Right lobe of liver (tissue), 6 donors: ENCODE data around the gene C1QL3. TPM values are rescaled to one million over a fixed set of nuclear protein-coding genes. Genes with fewer than 3 reads are reported as not detected.

Experiments
- ATAC-seq, 4 donors: fragments of 200-7000 bp; cut with Tn5 transposase; one replicate each; pipeline ENCODE4 v1.9.1; 2020; ENCODE audit warnings: mild to moderate bottlenecking in 4 of 4, moderate library complexity in 4 of 4
- DNase-seq, 3 donors: peaks; one replicate each; pipeline ENCODE4 v3.0.0-alpha.2; 2020
- H3K27ac ChIP-seq, 3 donors: fragments of 200-600 bp; one replicate each; pipeline ENCODE4 v1.8.0; 2022
- H3K27me3 ChIP-seq, 2 donors: fragments of 200-600 bp; one replicate each; pipeline ENCODE4 v1.8.0; 2022
- H3K36me3 ChIP-seq, 4 donors: fragments of 200-600 bp; sonication (generic) in 1 of 4; one replicate each; pipeline versions ENCODE4 v1.5.1 to v1.8.0; 2017 to 2022; ENCODE audit warnings: control low read depth in 1 of 4
- H3K4me1 ChIP-seq, 4 donors: fragments of 200-600 bp; sonication (generic) in 1 of 4; one replicate each; pipeline versions ENCODE4 v1.5.1 to v1.8.0; 2017 to 2022; ENCODE audit warnings: control low read depth in 1 of 4
- H3K4me3 ChIP-seq, 3 donors: fragments of 200-600 bp; one replicate each; pipeline ENCODE4 v1.8.0; 2022
- H3K9me3 ChIP-seq, 4 donors: fragments of 200-600 bp; sonication (generic) in 1 of 4; one replicate each; pipeline versions ENCODE4 v1.5.1 to v1.8.0; 2017 to 2022; ENCODE audit warnings: control low read depth in 1 of 4
- POLR2A ChIP-seq: fragments of 450-650 bp; IDR thresholded peaks from one replicate; pipeline ENCODE4 v1.6.1; 2017; ENCODE audit warnings: antibody characterized with exemption, mild to moderate bottlenecking
- WGBS: methylation state at CpG from one replicate; pipeline ENCODE4 v1.1.6; 2018; ENCODE audit warnings: low coverage, low lambda C conversion rate; ENCODE audit not compliant: insufficient coverage; ENCODE audit errors: missing lambda C conversion rate; 5-methylcytosine and 5-hydroxymethylcytosine counted together
- intact Hi-C, 2 donors: fragments of 100-400 bp; cut with DNase I; formaldehyde crosslinking; loops; one replicate each; pipeline versions ENCODE4 v1.11.2 to v1.14.1; 2022
- small RNA-seq, 2 experiments: library from RNA; depleted of rRNA; stranded (forward); fragments of <200 nt; gene quantifications; one replicate each; pipeline ENCODE3, GENCODE V24; 2016
- total RNA-seq, 6 experiments: library from RNA; depleted of rRNA in 2 of 6; stranded (reverse); fragments of >200 nt in 2 of 6; fragmentation: NEBNext Ultra II Directional in 3 of 6; extraction: Animal tissue kit (Norgen Biotek cat#: 25700) in 3 of 6; gene quantifications; one replicate each; pipeline versions ENCODE4 v1.1.0 to v1.2.4, GENCODE V29; 2016 to 2023
- TF ChIP-seq, protein P1 (sequence below), 4 donors: fragments of 200-600 bp in 3 of 4; fragments of 450-650 bp in 1 of 4; IDR thresholded peaks; one replicate each; pipeline versions ENCODE4 v1.5.1 to v1.8.0; 2016 to 2022; ENCODE audit warnings: antibody characterized with exemption in 4 of 4, mild to moderate bottlenecking in 2 of 4
- donor health status: DM: no; HTN: yes; CAD: no.
- donor health status: DM: no; HTN: no; CAD: no.
- donor health status: DM: no; HTN: no; CAD: no.
- donor health status: DM: no; HTN: yes; CAD: no.
- donor health status: DM: no; HTN: yes; CAD: no.

C1QL3 gene
- total RNA-seq, 6 experiments from 2014 or later = not detected

DNA sequence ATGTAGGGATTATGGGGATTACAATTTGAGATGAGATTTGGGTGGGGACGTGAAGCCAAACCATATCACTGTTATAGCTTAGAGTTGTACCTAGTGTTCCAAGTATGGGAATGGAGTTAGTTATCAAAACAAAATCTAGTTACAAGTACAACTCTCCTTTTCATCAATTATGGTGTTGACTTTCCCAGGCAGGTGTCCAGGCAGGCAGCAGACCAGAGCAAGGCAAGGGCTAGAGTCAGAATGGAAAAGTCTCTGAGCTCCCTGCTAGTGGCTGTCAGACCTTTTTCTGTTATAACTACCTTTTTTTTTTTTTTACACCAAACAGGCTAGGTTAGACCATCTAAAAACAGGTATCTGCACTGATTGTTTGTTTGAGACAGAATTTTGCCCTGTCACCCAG lies 55.7 kb downstream of the C1QL3 start:
- intact Hi-C loops = no loop called here
- WGBS = 88% methylated on average over 1 of the region's 1 CpG
- no peaks in the 10 kb centered on the region for H3K9me3 ChIP-seq

More for the DNA sequence above, 55.7 kb downstream of the C1QL3 start:
- Histone ChIP-seq H3K4me3 (no peak overlapping the region), H3K36me3 (no peaks in the 10 kb centered on the region), H3K27ac (no peak overlapping the region), H3K4me1 (no peaks in the 10 kb centered on the region), H3K27me3 (no peaks in the 10 kb centered on the region)
- no peak for TF ChIP-seq POLR2A
- TF ChIP-seq, protein P1, sequence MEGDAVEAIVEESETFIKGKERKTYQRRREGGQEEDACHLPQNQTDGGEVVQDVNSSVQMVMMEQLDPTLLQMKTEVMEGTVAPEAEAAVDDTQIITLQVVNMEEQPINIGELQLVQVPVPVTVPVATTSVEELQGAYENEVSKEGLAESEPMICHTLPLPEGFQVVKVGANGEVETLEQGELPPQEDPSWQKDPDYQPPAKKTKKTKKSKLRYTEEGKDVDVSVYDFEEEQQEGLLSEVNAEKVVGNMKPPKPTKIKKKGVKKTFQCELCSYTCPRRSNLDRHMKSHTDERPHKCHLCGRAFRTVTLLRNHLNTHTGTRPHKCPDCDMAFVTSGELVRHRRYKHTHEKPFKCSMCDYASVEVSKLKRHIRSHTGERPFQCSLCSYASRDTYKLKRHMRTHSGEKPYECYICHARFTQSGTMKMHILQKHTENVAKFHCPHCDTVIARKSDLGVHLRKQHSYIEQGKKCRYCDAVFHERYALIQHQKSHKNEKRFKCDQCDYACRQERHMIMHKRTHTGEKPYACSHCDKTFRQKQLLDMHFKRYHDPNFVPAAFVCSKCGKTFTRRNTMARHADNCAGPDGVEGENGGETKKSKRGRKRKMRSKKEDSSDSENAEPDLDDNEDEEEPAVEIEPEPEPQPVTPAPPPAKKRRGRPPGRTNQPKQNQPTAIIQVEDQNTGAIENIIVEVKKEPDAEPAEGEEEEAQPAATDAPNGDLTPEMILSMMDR (IDR thresholded peaks at IDR 0.05) = no peak
- DNase-seq (no peak), ATAC-seq (no peak)

Small RNAs within 50 kb of the gene (small RNA-seq; reads per million reads assigned to genes)
- 0 reads per million in 2 experiments for gene RNU2-18P

Other genes with a start within 250 kb of the C1QL3 start
- gene PTER, start 84.9 kb downstream of the C1QL3 start, total RNA-seq = 10 to 100 TPM in 4 of 6 experiments, 1 to 10 TPM in 2; 8.5 to 31.8 (median 12.2) TPM